HepG2 (cell line): ENCODE results near the gene CBX2. TPM values are rescaled to one million over a fixed set of nuclear protein-coding genes. Genes with fewer than 3 reads are reported as not detected.

Experiments used
- ATAC-seq: fragments of 200-7000 bp; cut with Tn5 transposase; 3 replicates; pipeline ENCODE4 v1.9.1; 2020; ENCODE audit warnings: mild to moderate bottlenecking, moderate library complexity
- BruUV-seq: library from RNA; stranded (reverse); fragments of 400-500 nt; replicated peaks from 2 replicates; lab custom pipeline; 2021; lab: Mats Ljungman, UMichigan
- CTCF ChIA-PET: fragments of 300-600 bp; formaldehyde crosslinking; extraction: SDS; loops from one replicate; lab custom pipeline; 2021; ENCODE audit warnings: low total read pairs, inconsistent platforms, low intra/inter-chr PET ratio; lab: Yijun Ruan, JAX
- POLR2A ChIA-PET: fragments of 350-600 bp; sonication (Branson Sonifier 250); formaldehyde crosslinking; loops from one replicate; lab custom pipeline; 2020; ENCODE audit warnings: antibody characterized with exemption, inconsistent platforms; lab: Yijun Ruan, JAX
- DNase-seq: peaks from one replicate; pipeline ENCODE4 v3.0.0-alpha.2; 2015; ENCODE audit warnings: low spot score
- FAIRE-seq: peaks from 3 replicates; lab custom pipeline; 2011; peaks lifted over from hg19 to GRCh38; lab: Jason Lieb, UNC
- H2AFZ ChIP-seq: one replicate; pipeline ENCODE4 v1.6.1; 2011; ENCODE audit warnings: low read length, inconsistent platforms
- H3K27ac ChIP-seq: fragments of 300-600 bp; 3 replicates; pipeline ENCODE4 v1.8.0; 2011; ENCODE audit warnings: mixed run types, mild to moderate bottlenecking, mixed read lengths, low read length, inconsistent platforms; ENCODE audit not compliant: insufficient read depth; ENCODE audit errors: extremely low read length
- H3K27me3 ChIP-seq, 2 experiments: fragments of 200-600 bp in 1 of 2; 2 replicates in 1 of 2; 3 replicates in 1 of 2; pipeline versions ENCODE4 v1.6.0 to v1.8.0; 2011; ENCODE audit warnings: low read length in 2 of 2, mild to moderate bottlenecking in 2 of 2, moderate library complexity in 2 of 2, inconsistent platforms in 1 of 2; ENCODE audit not compliant: insufficient read depth in 2 of 2, control insufficient read depth in 1 of 2
- H3K36me3 ChIP-seq, 2 experiments: fragments of 200-600 bp in 1 of 2; replicated peaks in 1 of 2; 2 replicates in 1 of 2; 3 replicates in 1 of 2; pipeline versions ENCODE4 v1.5.1 to v1.8.0; 2011; ENCODE audit warnings: low read length in 2 of 2, inconsistent platforms in 1 of 2; ENCODE audit not compliant: insufficient read depth in 2 of 2, control insufficient read depth in 1 of 2
- H3K4me1 ChIP-seq: 2 replicates; pipeline ENCODE4 v1.5.1; 2012; ENCODE audit warnings: low read length, inconsistent platforms; ENCODE audit not compliant: insufficient read depth
- H3K4me2 ChIP-seq: 2 replicates; pipeline ENCODE4 v1.6.0; 2011; ENCODE audit warnings: low read depth, low read length, inconsistent platforms
- H3K4me3 ChIP-seq, 3 experiments: fragments of 200-600 bp in 1 of 3; sonication (generic), shearing (Covaris generic) in 1 of 3; replicated peaks in 1 of 3; 2 replicates each; pipeline ENCODE4 v1.5.1; 2011 to 2016; ENCODE audit warnings: low read length in 3 of 3, inconsistent platforms in 2 of 3, low read depth in 2 of 3, mild to moderate bottlenecking in 2 of 3, control low read depth in 1 of 3, mixed read lengths in 1 of 3; ENCODE audit not compliant: insufficient read depth in 1 of 3
- H3K79me2 ChIP-seq: one replicate; pipeline ENCODE4 v1.6.1; 2011; ENCODE audit warnings: low read length, inconsistent platforms; ENCODE audit not compliant: insufficient read depth
- H3K9ac ChIP-seq: 2 replicates; pipeline ENCODE4 v1.6.0; 2011; ENCODE audit warnings: mild to moderate bottlenecking, low read depth, low read length, inconsistent platforms; ENCODE audit not compliant: insufficient read depth
- H3K9me3 ChIP-seq: 2 replicates; pipeline ENCODE4 v1.5.1; 2012; ENCODE audit warnings: mild to moderate bottlenecking, low read length
- H4K20me1 ChIP-seq: 2 replicates; pipeline ENCODE4 v1.6.0; 2011; ENCODE audit warnings: inconsistent platforms, mild to moderate bottlenecking, low read length, moderate library complexity; ENCODE audit not compliant: insufficient read depth
- CHD4 ChIP-seq: fragments of 200-600 bp; sonication (generic); IDR thresholded peaks from 2 replicates; pipeline ENCODE4 v1.7.0; 2017; ENCODE audit warnings: mild to moderate bottlenecking, low read length, borderline replicate concordance
- POLR2G ChIP-seq: fragments of 200-400 bp; formaldehyde crosslinking; IDR thresholded peaks from 2 replicates; pipeline ENCODE4 v1.6.1; 2018; ENCODE audit warnings: mild to moderate bottlenecking, low read depth, low read length, moderate library complexity
- SMAD1 ChIP-seq: sonication (generic); formaldehyde crosslinking; IDR thresholded peaks from 2 replicates; pipeline ENCODE4 v1.4.0; 2020; ENCODE audit warnings: missing genetic modification reagents, low read depth, mild to moderate bottlenecking, borderline replicate concordance
- ZBTB38 ChIP-seq: sonication (generic); formaldehyde crosslinking; IDR thresholded peaks from 2 replicates; pipeline ENCODE4 v1.5.1; 2020; ENCODE audit warnings: mild to moderate bottlenecking, missing genetic modification reagents
- ZNF263 ChIP-seq: sonication (generic); formaldehyde crosslinking; IDR thresholded peaks from 2 replicates; pipeline ENCODE4 v1.4.0; 2020; ENCODE audit warnings: missing genetic modification reagents
- ZNF326 ChIP-seq: sonication (generic); formaldehyde crosslinking; IDR thresholded peaks from 2 replicates; pipeline ENCODE4 v1.4.0; 2020; ENCODE audit warnings: missing genetic modification reagents, borderline replicate concordance
- ZNF768 ChIP-seq: sonication (generic); formaldehyde crosslinking; IDR thresholded peaks from 2 replicates; pipeline ENCODE4 v1.4.0; 2020; ENCODE audit warnings: missing genetic modification reagents
- ZNF788 ChIP-seq: sonication (generic); formaldehyde crosslinking; IDR thresholded peaks from 2 replicates; pipeline ENCODE4 v1.5.0; 2020; ENCODE audit warnings: mild to moderate bottlenecking, missing genetic modification reagents, borderline replicate concordance
- ZNF883 ChIP-seq: sonication (generic); formaldehyde crosslinking; IDR thresholded peaks from 2 replicates; pipeline ENCODE4 v1.5.1; 2020; ENCODE audit warnings: mild to moderate bottlenecking, missing genetic modification reagents; ENCODE audit errors: not compliant biosample characterization
- WGBS: methylation state at CpG from one replicate; pipeline ENCODE4 v1.1.6; 2017; ENCODE audit warnings: low lambda C conversion rate; 5-methylcytosine and 5-hydroxymethylcytosine counted together
- in situ Hi-C: cut with HindIII; loops from 2 replicates; pipeline ENCODE4 v1.10.0; 2017; ENCODE audit warnings: low pct_unique_long_range_greater_than_20kb; ENCODE audit not compliant: extremely low pct_ligation_motif_present
- intact Hi-C: fragments of 100-400 bp; cut with micrococcal nuclease; formaldehyde crosslinking; loops from one replicate; pipeline ENCODE4 v1.10.0; 2022; ENCODE audit not compliant: unreplicated experiment
- polyA plus RNA-seq, 8 experiments: library from polyadenylated mRNA; depleted of rRNA in 3 of 8; stranded (reverse) in 7 of 8; unstranded in 1 of 8; fragments of >200 nt; fragmentation: Illumina TruSeq in 4 of 8; extraction: Trizol in 4 of 8; gene quantifications; 2 replicates each; pipeline versions ENCODE4 v1.2.1 to v1.2.3, GENCODE V29; 2011 to 2016; ENCODE audit warnings: low read depth in 4 of 8, missing spikeins in 1 of 8, mixed read lengths in 1 of 8; ENCODE audit not compliant: insufficient read depth in 1 of 8
- total RNA-seq, 5 experiments: library from RNA; depleted of rRNA; stranded (reverse); fragments of >200 nt; fragmentation: Illumina TruSeq; extraction: Trizol; gene quantifications; 2 replicates each; pipeline ENCODE4 v1.2.3, GENCODE V29; 2016; ENCODE audit warnings: low read depth in 1 of 5
- TF ChIP-seq, protein P1 (sequence below): sonication (generic); formaldehyde crosslinking; IDR thresholded peaks from 2 replicates; pipeline ENCODE4 v1.5.0; 2020; ENCODE audit warnings: missing genetic modification reagents, mild to moderate bottlenecking, borderline replicate concordance
- TF ChIP-seq, protein P2 (sequence below): sonication (generic); formaldehyde crosslinking; IDR thresholded peaks from 2 replicates; pipeline ENCODE4 v1.9.0; 2022; ENCODE audit warnings: missing genetic modification reagents, mild to moderate bottlenecking, borderline replicate concordance
- TF ChIP-seq, protein P3 (sequence below), 2 experiments: sonication (generic) in 1 of 2; formaldehyde crosslinking in 1 of 2; IDR thresholded peaks; 2 replicates each; pipeline versions ENCODE4 v1.6.1 to v1.9.0; 2014 to 2022; ENCODE audit warnings: antibody characterized with exemption in 1 of 2, borderline replicate concordance in 1 of 2, inconsistent platforms in 1 of 2, low read depth in 1 of 2, missing genetic modification reagents in 1 of 2

CBX2 gene
- total and polyA plus RNA-seq, 2 of the 13 experiments (the other 11 are each of a cell fraction or from before 2014, with no cell fraction given) = 14.5 to 31.1 TPM

DNA sequence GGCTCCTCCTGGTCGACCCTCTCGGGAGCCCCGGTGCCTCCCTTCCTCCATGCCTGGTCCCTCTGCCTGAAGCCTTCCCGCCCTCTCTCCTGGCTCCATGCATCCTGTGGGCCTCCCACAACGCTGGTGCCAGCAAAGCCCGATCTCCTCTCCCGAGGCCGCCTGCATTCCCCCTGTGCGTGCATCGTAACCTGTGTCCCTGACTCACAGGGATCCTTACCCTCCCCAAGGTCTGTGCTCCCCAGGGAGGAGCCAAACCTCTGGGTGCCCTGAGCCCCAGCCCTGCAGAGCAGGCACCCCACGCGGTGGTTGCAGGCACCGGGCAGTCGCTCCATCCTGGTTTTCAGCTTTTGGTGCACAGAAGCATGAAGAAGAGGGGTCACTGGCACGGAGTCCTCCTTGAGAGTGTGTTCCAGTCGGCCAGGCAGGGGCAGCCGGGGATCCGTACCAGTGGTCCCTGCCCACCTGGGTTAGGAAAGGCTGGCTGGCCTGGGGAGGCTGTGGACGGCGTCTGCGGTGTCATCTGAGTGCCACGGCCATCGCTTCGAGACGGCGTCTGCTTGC, 49.0 kb upstream of the CBX2 start (continued):
- TF ChIP-seq, protein P1, sequence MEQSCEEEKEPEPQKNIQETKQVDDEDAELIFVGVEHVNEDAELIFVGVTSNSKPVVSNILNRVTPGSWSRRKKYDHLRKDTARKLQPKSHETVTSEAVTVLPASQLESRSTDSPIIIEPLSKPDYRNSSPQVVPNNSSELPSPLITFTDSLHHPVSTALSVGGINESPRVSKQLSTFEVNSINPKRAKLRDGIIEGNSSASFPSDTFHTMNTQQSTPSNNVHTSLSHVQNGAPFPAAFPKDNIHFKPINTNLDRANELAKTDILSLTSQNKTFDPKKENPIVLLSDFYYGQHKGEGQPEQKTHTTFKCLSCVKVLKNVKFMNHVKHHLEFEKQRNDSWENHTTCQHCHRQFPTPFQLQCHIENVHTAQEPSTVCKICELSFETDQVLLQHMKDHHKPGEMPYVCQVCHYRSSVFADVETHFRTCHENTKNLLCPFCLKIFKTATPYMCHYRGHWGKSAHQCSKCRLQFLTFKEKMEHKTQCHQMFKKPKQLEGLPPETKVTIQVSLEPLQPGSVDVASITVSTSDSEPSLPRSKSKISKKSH (CRISPR knock-in tag) = 0 out of 2 replicates have a peak, but pooled peaks have one; percentile 31
- TF ChIP-seq ZBTB38 (CRISPR knock-in tag) (0 out of 2 replicates have a peak, but pooled peaks have one; percentile 28), SMAD1 (0 out of 2 replicates have a peak, but pooled peaks have one; percentile 44), POLR2G (no peak), ZNF768 (CRISPR knock-in tag) (peak; percentile 25; the same call in 1 of the 2 replicates), ZNF263 (CRISPR knock-in tag) (peak; percentile 85), ZNF883 (CRISPR knock-in tag) (peak; percentile 64)
- TF ChIP-seq, protein P2, sequence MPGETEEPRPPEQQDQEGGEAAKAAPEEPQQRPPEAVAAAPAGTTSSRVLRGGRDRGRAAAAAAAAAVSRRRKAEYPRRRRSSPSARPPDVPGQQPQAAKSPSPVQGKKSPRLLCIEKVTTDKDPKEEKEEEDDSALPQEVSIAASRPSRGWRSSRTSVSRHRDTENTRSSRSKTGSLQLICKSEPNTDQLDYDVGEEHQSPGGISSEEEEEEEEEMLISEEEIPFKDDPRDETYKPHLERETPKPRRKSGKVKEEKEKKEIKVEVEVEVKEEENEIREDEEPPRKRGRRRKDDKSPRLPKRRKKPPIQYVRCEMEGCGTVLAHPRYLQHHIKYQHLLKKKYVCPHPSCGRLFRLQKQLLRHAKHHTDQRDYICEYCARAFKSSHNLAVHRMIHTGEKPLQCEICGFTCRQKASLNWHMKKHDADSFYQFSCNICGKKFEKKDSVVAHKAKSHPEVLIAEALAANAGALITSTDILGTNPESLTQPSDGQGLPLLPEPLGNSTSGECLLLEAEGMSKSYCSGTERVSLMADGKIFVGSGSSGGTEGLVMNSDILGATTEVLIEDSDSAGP (CRISPR knock-in tag) = peak; percentile 44; the same call in 1 of the 2 replicates
- TF ChIP-seq, all 625 proteins: peak for 26

DNA sequence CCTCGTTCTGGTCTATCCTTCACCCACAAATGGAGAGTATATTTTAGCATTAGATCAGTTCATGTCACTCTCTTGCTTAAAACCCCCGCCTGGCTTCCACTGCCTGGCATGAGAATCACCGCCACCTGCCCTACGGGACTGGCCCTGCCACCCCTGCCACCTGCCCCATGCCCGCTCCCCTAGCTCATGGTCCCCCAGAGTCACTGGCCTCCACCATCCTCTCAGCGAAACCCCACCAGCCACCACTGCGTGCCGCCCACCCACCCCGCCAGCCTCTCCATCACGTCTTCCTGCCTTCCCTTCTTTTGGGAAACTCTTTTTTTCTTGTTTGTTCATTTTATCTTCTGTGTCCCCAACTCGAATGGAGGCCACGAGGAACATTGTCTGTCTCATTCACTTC, 48.2 kb upstream of the CBX2 start:
- 94% methylated on average over 12 of the region's 12 CpGs for WGBS
- FAIRE-seq (no peak), ATAC-seq (no peak), DNase-seq (no peak)
- intact Hi-C loops (no loop called here), in situ Hi-C loops (no loop called here)
- Histone ChIP-seq H4K20me1 (no peaks in the 10 kb centered on the region), H3K9me3 (no peaks in the 10 kb centered on the region), H3K4me1 (peaks cover 63% of the 10 kb centered on the region), H3K4me3 (no peak overlapping the region), H3K36me3 (no peaks in the 10 kb centered on the region), H3K9ac (no peak overlapping the region), H2AFZ (no peak overlapping the region), H3K27me3 (no peaks in the 10 kb centered on the region), H3K27ac (no peak overlapping the region), H3K79me2 (no peaks in the 10 kb centered on the region), H3K4me2 (no peak overlapping the region)
- BruUV-seq = no TSS peak
- CTCF ChIA-PET = no interaction called here
- TF ChIP-seq CHD4 = no peak
- no peak for TF ChIP-seq ZNF326 (CRISPR knock-in tag)
- TF ChIP-seq, protein P3, sequence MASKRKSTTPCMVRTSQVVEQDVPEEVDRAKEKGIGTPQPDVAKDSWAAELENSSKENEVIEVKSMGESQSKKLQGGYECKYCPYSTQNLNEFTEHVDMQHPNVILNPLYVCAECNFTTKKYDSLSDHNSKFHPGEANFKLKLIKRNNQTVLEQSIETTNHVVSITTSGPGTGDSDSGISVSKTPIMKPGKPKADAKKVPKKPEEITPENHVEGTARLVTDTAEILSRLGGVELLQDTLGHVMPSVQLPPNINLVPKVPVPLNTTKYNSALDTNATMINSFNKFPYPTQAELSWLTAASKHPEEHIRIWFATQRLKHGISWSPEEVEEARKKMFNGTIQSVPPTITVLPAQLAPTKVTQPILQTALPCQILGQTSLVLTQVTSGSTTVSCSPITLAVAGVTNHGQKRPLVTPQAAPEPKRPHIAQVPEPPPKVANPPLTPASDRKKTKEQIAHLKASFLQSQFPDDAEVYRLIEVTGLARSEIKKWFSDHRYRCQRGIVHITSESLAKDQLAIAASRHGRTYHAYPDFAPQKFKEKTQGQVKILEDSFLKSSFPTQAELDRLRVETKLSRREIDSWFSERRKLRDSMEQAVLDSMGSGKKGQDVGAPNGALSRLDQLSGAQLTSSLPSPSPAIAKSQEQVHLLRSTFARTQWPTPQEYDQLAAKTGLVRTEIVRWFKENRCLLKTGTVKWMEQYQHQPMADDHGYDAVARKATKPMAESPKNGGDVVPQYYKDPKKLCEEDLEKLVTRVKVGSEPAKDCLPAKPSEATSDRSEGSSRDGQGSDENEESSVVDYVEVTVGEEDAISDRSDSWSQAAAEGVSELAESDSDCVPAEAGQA (IDR thresholded peaks at IDR 0.05; ENCODE audit: low read depth) = no peak
- TF ChIP-seq, protein P3 (CRISPR knock-in tag; IDR thresholded peaks at IDR 0.05; ENCODE audit: borderline replicate concordance) = no peak
- no peak for TF ChIP-seq ZNF788 (CRISPR knock-in tag)
- POLR2A ChIA-PET = no interaction called here
